Upper lobe of left lung (tissue), 4 donors: ENCODE measurements around the gene U2AF2.

Experiments used
- POLR2A ChIP-seq, 4 donors: fragments of 450-650 bp; IDR thresholded peaks; one replicate each; pipeline ENCODE4 v1.5.1; 2016 to 2017; ENCODE audit warnings: antibody characterized with exemption in 4 of 4, mild to moderate bottlenecking in 2 of 4
- TF ChIP-seq, protein P1 (sequence below), 6 experiments: fragments of 450-650 bp in 4 of 6; fragments of 200-600 bp in 2 of 6; sonication (generic) in 2 of 6; IDR thresholded peaks; one replicate each; pipeline ENCODE4 v1.5.1; 2016 to 2019; ENCODE audit warnings: antibody characterized with exemption in 6 of 6

- TF ChIP-seq POLR2A (IDR thresholded peaks at IDR 0.05), result no peak
- TF ChIP-seq, protein P1, sequence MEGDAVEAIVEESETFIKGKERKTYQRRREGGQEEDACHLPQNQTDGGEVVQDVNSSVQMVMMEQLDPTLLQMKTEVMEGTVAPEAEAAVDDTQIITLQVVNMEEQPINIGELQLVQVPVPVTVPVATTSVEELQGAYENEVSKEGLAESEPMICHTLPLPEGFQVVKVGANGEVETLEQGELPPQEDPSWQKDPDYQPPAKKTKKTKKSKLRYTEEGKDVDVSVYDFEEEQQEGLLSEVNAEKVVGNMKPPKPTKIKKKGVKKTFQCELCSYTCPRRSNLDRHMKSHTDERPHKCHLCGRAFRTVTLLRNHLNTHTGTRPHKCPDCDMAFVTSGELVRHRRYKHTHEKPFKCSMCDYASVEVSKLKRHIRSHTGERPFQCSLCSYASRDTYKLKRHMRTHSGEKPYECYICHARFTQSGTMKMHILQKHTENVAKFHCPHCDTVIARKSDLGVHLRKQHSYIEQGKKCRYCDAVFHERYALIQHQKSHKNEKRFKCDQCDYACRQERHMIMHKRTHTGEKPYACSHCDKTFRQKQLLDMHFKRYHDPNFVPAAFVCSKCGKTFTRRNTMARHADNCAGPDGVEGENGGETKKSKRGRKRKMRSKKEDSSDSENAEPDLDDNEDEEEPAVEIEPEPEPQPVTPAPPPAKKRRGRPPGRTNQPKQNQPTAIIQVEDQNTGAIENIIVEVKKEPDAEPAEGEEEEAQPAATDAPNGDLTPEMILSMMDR (IDR thresholded peaks at IDR 0.05), result no peak
These were observed 62.4 kb downstream of the U2AF2 start for GRCh38 chr19:55717251-55717650.
